ENCODE data around the gene AUP1.

- no peak for TF ChIP-seq REST (IDR thresholded peaks at IDR 0.05; ENCODE audit: unreplicated experiment)
- TF ChIP-seq CTCF (conservative IDR thresholded peaks at IDR 0.05; ENCODE audit: low read depth in 2 of 2): no peak
- TF ChIP-seq POLR2AphosphoS5 (IDR thresholded peaks at IDR 0.05; ENCODE audit: low read depth): no peak
- TF ChIP-seq CREB1 (CRISPR knock-in tag; IDR thresholded peaks at IDR 0.05; ENCODE audit: low read depth): no peak
- peak; percentile 35 for TF ChIP-seq EZH2 (IDR thresholded peaks at IDR 0.05; ENCODE audit: low read depth, unreplicated experiment)
- TF ChIP-seq JUNB (IDR thresholded peaks at IDR 0.05; ENCODE audit: unreplicated experiment): no peak
- TF ChIP-seq ETS1 (IDR thresholded peaks at IDR 0.05): no peak
These were observed 25.5 kb upstream of the AUP1 start for GRCh38 chr2:74554820-74555531.
